HepG2 (cell line): Measurements from ENCODE around the gene SH3BP2. TPM values are rescaled to one million over a fixed set of nuclear protein-coding genes. Genes with fewer than 3 reads are reported as not detected.

Experiments used
- ATAC-seq: fragments of 200-7000 bp; cut with Tn5 transposase; 3 replicates; pipeline ENCODE4 v1.9.1; 2020; ENCODE audit warnings: mild to moderate bottlenecking, moderate library complexity
- BruUV-seq: library from RNA; stranded (reverse); fragments of 400-500 nt; replicated peaks from 2 replicates; lab custom pipeline; 2021; lab: Mats Ljungman, UMichigan
- CTCF ChIA-PET: fragments of 300-600 bp; formaldehyde crosslinking; extraction: SDS; loops from one replicate; lab custom pipeline; 2021; ENCODE audit warnings: low total read pairs, inconsistent platforms, low intra/inter-chr PET ratio; lab: Yijun Ruan, JAX
- POLR2A ChIA-PET: fragments of 350-600 bp; sonication (Branson Sonifier 250); formaldehyde crosslinking; loops from one replicate; lab custom pipeline; 2020; ENCODE audit warnings: antibody characterized with exemption, inconsistent platforms; lab: Yijun Ruan, JAX
- DNase-seq: peaks from one replicate; pipeline ENCODE4 v3.0.0-alpha.2; 2015; ENCODE audit warnings: low spot score
- FAIRE-seq: peaks from 3 replicates; lab custom pipeline; 2011; peaks lifted over from hg19 to GRCh38; lab: Jason Lieb, UNC
- H2AFZ ChIP-seq: one replicate; pipeline ENCODE4 v1.6.1; 2011; ENCODE audit warnings: low read length, inconsistent platforms
- H3K27ac ChIP-seq: fragments of 300-600 bp; 3 replicates; pipeline ENCODE4 v1.8.0; 2011; ENCODE audit warnings: mixed run types, mild to moderate bottlenecking, mixed read lengths, low read length, inconsistent platforms; ENCODE audit not compliant: insufficient read depth; ENCODE audit errors: extremely low read length
- H3K27me3 ChIP-seq, 2 experiments: fragments of 200-600 bp in 1 of 2; 2 replicates in 1 of 2; 3 replicates in 1 of 2; pipeline versions ENCODE4 v1.6.0 to v1.8.0; 2011; ENCODE audit warnings: low read length in 2 of 2, mild to moderate bottlenecking in 2 of 2, moderate library complexity in 2 of 2, inconsistent platforms in 1 of 2; ENCODE audit not compliant: insufficient read depth in 2 of 2, control insufficient read depth in 1 of 2
- H3K36me3 ChIP-seq, 2 experiments: fragments of 200-600 bp in 1 of 2; replicated peaks in 1 of 2; 2 replicates in 1 of 2; 3 replicates in 1 of 2; pipeline versions ENCODE4 v1.5.1 to v1.8.0; 2011; ENCODE audit warnings: low read length in 2 of 2, inconsistent platforms in 1 of 2; ENCODE audit not compliant: insufficient read depth in 2 of 2, control insufficient read depth in 1 of 2
- H3K4me1 ChIP-seq: 2 replicates; pipeline ENCODE4 v1.5.1; 2012; ENCODE audit warnings: low read length, inconsistent platforms; ENCODE audit not compliant: insufficient read depth
- H3K4me2 ChIP-seq: 2 replicates; pipeline ENCODE4 v1.6.0; 2011; ENCODE audit warnings: low read depth, low read length, inconsistent platforms
- H3K4me3 ChIP-seq, 3 experiments: fragments of 200-600 bp in 1 of 3; sonication (generic), shearing (Covaris generic) in 1 of 3; replicated peaks in 1 of 3; 2 replicates each; pipeline ENCODE4 v1.5.1; 2011 to 2016; ENCODE audit warnings: low read length in 3 of 3, inconsistent platforms in 2 of 3, low read depth in 2 of 3, mild to moderate bottlenecking in 2 of 3, control low read depth in 1 of 3, mixed read lengths in 1 of 3; ENCODE audit not compliant: insufficient read depth in 1 of 3
- H3K79me2 ChIP-seq: one replicate; pipeline ENCODE4 v1.6.1; 2011; ENCODE audit warnings: low read length, inconsistent platforms; ENCODE audit not compliant: insufficient read depth
- H3K9ac ChIP-seq: 2 replicates; pipeline ENCODE4 v1.6.0; 2011; ENCODE audit warnings: mild to moderate bottlenecking, low read depth, low read length, inconsistent platforms; ENCODE audit not compliant: insufficient read depth
- H3K9me3 ChIP-seq: 2 replicates; pipeline ENCODE4 v1.5.1; 2012; ENCODE audit warnings: mild to moderate bottlenecking, low read length
- H4K20me1 ChIP-seq: 2 replicates; pipeline ENCODE4 v1.6.0; 2011; ENCODE audit warnings: inconsistent platforms, mild to moderate bottlenecking, low read length, moderate library complexity; ENCODE audit not compliant: insufficient read depth
- AGO2 ChIP-seq: fragments of 200-400 bp; formaldehyde crosslinking; optimal IDR thresholded peaks from 2 replicates; pipeline ENCODE3; 2017; ENCODE audit warnings: mild to moderate bottlenecking, low read depth, low read length, moderate library complexity
- NFYC ChIP-seq: IDR thresholded peaks from 2 replicates; pipeline ENCODE4 v1.6.1; 2016; ENCODE audit warnings: missing genetic modification reagents, missing compliant biosample characterization
- RARA ChIP-seq: IDR thresholded peaks from 2 replicates; pipeline ENCODE4 v1.6.1; 2016; ENCODE audit warnings: missing genetic modification reagents, missing compliant biosample characterization
- RBFOX2 ChIP-seq: fragments of 200-400 bp; formaldehyde crosslinking; IDR thresholded peaks from 2 replicates; pipeline ENCODE4 v1.6.1; 2017; ENCODE audit warnings: low read depth, mild to moderate bottlenecking, low read length
- SALL1 ChIP-seq: sonication (generic); formaldehyde crosslinking; IDR thresholded peaks from 2 replicates; pipeline ENCODE4 v1.8.0; 2022; ENCODE audit warnings: mild to moderate bottlenecking, missing genetic modification reagents
- WGBS: methylation state at CpG from one replicate; pipeline ENCODE4 v1.1.6; 2017; ENCODE audit warnings: low lambda C conversion rate; 5-methylcytosine and 5-hydroxymethylcytosine counted together
- in situ Hi-C: cut with HindIII; loops from 2 replicates; pipeline ENCODE4 v1.10.0; 2017; ENCODE audit warnings: low pct_unique_long_range_greater_than_20kb; ENCODE audit not compliant: extremely low pct_ligation_motif_present
- intact Hi-C: fragments of 100-400 bp; cut with micrococcal nuclease; formaldehyde crosslinking; loops from one replicate; pipeline ENCODE4 v1.10.0; 2022; ENCODE audit not compliant: unreplicated experiment
- polyA plus RNA-seq, 8 experiments: library from polyadenylated mRNA; depleted of rRNA in 3 of 8; stranded (reverse) in 7 of 8; unstranded in 1 of 8; fragments of >200 nt; fragmentation: Illumina TruSeq in 4 of 8; extraction: Trizol in 4 of 8; gene quantifications; 2 replicates each; pipeline versions ENCODE4 v1.2.1 to v1.2.3, GENCODE V29; 2011 to 2016; ENCODE audit warnings: low read depth in 4 of 8, missing spikeins in 1 of 8, mixed read lengths in 1 of 8; ENCODE audit not compliant: insufficient read depth in 1 of 8
- total RNA-seq, 5 experiments: library from RNA; depleted of rRNA; stranded (reverse); fragments of >200 nt; fragmentation: Illumina TruSeq; extraction: Trizol; gene quantifications; 2 replicates each; pipeline ENCODE4 v1.2.3, GENCODE V29; 2016; ENCODE audit warnings: low read depth in 1 of 5
- TF ChIP-seq, protein P1 (sequence below): sonication (generic); formaldehyde crosslinking; IDR thresholded peaks from 2 replicates; pipeline ENCODE4 v1.5.1; 2020; ENCODE audit warnings: missing genetic modification reagents, mild to moderate bottlenecking, borderline replicate concordance
- TF ChIP-seq, protein P2 (sequence below): IDR thresholded peaks from 2 replicates; pipeline ENCODE4 v1.6.1; 2016; ENCODE audit warnings: control low read depth

Gene SH3BP2
- total and polyA plus RNA-seq, 2 of the 13 experiments (the other 11 are each of a cell fraction or from before 2014, with no cell fraction given): 16.9 to 34.5 TPM

DNA sequence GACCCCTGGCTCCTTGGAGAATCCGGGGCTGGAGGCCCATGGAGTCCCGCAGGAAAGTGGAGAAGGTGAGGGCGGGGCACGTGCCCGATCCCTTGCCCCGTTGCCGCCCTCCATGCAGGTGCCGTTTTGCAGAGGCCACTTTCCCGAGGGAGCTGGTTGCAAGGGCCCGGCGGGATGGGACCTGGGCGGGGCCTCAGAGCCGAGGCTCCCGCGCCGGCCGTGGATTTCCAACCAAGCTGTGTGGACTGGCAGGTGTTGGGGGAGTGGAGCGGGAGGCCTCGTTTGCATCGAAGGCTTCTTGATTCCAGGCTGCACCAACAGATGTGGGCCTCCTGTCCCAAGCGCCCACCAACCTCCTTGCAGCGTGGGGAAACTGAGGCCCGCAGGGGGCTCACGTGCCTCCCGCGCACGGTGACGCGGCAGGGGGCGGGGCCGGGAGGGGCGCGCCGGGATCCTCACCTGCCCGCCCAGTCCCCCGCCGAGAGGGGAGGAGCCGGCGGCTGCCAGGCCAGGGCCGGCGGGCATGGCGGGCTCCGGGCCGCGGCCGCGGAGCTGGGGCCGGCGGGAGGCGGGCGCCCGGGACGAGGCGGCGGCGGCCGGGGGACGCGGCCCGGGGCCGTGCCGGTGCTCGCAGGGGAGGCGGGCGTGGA, 24.9 kb downstream of the SH3BP2 start:
- ATAC-seq (no peak), DNase-seq (no peak), FAIRE-seq (no peak)
- intact Hi-C loops (no loop called here), in situ Hi-C loops (no loop called here)
- peaks cover 11% of the 10 kb centered on the region for H3K4me1 ChIP-seq
- H3K4me2 ChIP-seq: no peak overlapping the region
- CTCF ChIA-PET: no interaction called here
- no peak overlapping the region for H2AFZ ChIP-seq
- TF ChIP-seq, protein P1, sequence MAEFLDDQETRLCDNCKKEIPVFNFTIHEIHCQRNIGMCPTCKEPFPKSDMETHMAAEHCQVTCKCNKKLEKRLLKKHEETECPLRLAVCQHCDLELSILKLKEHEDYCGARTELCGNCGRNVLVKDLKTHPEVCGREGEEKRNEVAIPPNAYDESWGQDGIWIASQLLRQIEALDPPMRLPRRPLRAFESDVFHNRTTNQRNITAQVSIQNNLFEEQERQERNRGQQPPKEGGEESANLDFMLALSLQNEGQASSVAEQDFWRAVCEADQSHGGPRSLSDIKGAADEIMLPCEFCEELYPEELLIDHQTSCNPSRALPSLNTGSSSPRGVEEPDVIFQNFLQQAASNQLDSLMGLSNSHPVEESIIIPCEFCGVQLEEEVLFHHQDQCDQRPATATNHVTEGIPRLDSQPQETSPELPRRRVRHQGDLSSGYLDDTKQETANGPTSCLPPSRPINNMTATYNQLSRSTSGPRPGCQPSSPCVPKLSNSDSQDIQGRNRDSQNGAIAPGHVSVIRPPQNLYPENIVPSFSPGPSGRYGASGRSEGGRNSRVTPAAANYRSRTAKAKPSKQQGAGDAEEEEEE (CRISPR knock-in tag): no peak
- TF ChIP-seq, protein P2, sequence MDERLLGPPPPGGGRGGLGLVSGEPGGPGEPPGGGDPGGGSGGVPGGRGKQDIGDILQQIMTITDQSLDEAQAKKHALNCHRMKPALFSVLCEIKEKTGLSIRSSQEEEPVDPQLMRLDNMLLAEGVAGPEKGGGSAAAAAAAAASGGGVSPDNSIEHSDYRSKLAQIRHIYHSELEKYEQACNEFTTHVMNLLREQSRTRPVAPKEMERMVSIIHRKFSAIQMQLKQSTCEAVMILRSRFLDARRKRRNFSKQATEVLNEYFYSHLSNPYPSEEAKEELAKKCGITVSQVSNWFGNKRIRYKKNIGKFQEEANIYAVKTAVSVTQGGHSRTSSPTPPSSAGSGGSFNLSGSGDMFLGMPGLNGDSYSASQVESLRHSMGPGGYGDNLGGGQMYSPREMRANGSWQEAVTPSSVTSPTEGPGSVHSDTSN (CRISPR knock-in tag): no peak
- TF ChIP-seq SALL1 (no peak), NFYC (CRISPR knock-in tag) (no peak), RARA (CRISPR knock-in tag) (no peak), AGO2 (peak; percentile 43), RBFOX2 (peak; percentile 39; the same call in 1 of the 2 replicates)
- H4K20me1 ChIP-seq: peaks cover 8% of the 10 kb centered on the region; the same call in 1 of the 2 replicates
- 100% methylated on average over 14 of the region's 65 CpGs for WGBS
- H3K27ac ChIP-seq: no peak overlapping the region
- H3K79me2 ChIP-seq: peaks cover 2% of the 10 kb centered on the region
- no peaks in the 10 kb centered on the region for H3K9me3 ChIP-seq
- H3K27me3 ChIP-seq: no peaks in the 10 kb centered on the region
- no peak overlapping the region for H3K4me3 ChIP-seq
- POLR2A ChIA-PET: no interaction called here
- no TSS peak for BruUV-seq
- peaks cover 9 to 22% of the 10 kb centered on the region in 2 experiments; a peak in 3 of 5 replicates for H3K36me3 ChIP-seq
- no peak overlapping the region for H3K9ac ChIP-seq
